ENCODE data around the gene LACC1. TPM values are rescaled to one million over a fixed set of nuclear protein-coding genes. Genes with fewer than 3 reads are reported as not detected.

LACC1 gene
- total RNA-seq, 1 experiment from 2014 or later: 3.7 TPM

DNA sequence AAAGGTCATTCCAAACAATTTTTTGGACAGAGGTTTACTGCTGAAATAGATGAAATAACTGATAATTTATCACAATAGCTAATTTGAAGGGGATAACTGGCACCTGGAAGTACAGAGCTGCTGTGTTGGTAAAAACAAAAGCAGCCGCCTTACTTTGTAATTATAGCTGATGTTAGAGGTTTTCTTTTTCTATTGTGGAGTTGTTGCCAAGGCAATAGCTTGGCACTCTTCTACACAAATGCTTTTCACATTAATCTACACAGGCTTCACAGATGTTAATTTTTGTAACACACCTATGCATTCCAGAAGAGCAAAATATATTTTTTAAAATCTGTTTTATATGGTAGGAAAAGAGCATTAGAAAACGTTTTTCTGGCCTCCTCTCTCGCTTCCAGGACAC, 56.9 kb downstream of the LACC1 start:
- Histone ChIP-seq H4K91ac (ENCODE audit: insufficient read length, low read depth, low read length) (no peak overlapping the region), H2BK5ac (ENCODE audit: insufficient read length, low read length) (no peak overlapping the region), H3K4me2 (ENCODE audit: insufficient read depth, insufficient read length, low read length) (no peak overlapping the region), H4K20me1 (ENCODE audit: control insufficient read depth, insufficient read depth, insufficient read length) (no peaks in the 10 kb centered on the region), H2AFZ (ENCODE audit: low read length) (no peak overlapping the region), H3K23ac (ENCODE audit: insufficient read length, low read depth, low read length) (no peak overlapping the region), H3K79me2 (ENCODE audit: insufficient read depth, low read length) (no peaks in the 10 kb centered on the region), H3K9me3 (ENCODE audit: control insufficient read depth, low read depth, low read length) (no peaks in the 10 kb centered on the region), H2BK120ac (ENCODE audit: low read depth, low read length, poor library complexity, severe bottlenecking) (no peak overlapping the region), H2BK20ac (ENCODE audit: low read depth, low read length, poor library complexity, severe bottlenecking) (no peak overlapping the region), H3K18ac (ENCODE audit: insufficient read length, low read depth, low read length) (no peak overlapping the region), H3K27me3 (ENCODE audit: insufficient read depth, low read length) (no peaks in the 10 kb centered on the region), H2AK5ac (ENCODE audit: insufficient read length, low read length) (no peak overlapping the region), H3T11ph (ENCODE audit: low read length) (no peak overlapping the region), H3K27ac (ENCODE audit: insufficient read length, low read depth, low read length) (no peak overlapping the region), H3K4me1 (ENCODE audit: insufficient read depth, low read length) (no peaks in the 10 kb centered on the region), H3K23me2 (ENCODE audit: insufficient read length, low read depth, low read length, poor library complexity, severe bottlenecking) (no peaks in the 10 kb centered on the region), H4K8ac (replicated peaks; ENCODE audit: insufficient read length, low read depth, low read length) (no peak overlapping the region), H2BK12ac (ENCODE audit: insufficient read length, low read depth, low read length) (no peak overlapping the region), H3K14ac (ENCODE audit: insufficient read depth, low read length) (no peak overlapping the region), H2BK15ac (ENCODE audit: low read depth, low read length) (no peak overlapping the region), H3K79me1 (ENCODE audit: insufficient read depth, low read depth, low read length, poor library complexity, severe bottlenecking) (no peaks in the 10 kb centered on the region), H4K5ac (ENCODE audit: insufficient read length, low read depth, low read length) (no peak overlapping the region), H3K56ac (ENCODE audit: insufficient read length, low read depth, low read length) (no peak overlapping the region), H3K4ac (ENCODE audit: low read depth, low read length) (no peak overlapping the region), H3K9ac (ENCODE audit: extremely low read depth, insufficient read length, low read length) (no peak overlapping the region)
- Mint-ChIP-seq H3K4me3 (no peak overlapping the region), H3K27me3 (ENCODE audit: low read depth) (no peaks in the 10 kb centered on the region), H3K36me3 (ENCODE audit: insufficient read depth in 1 of 3, low read depth in 3 of 3) (no peaks in the 10 kb centered on the region), H3K9me3 (no peaks in the 10 kb centered on the region), H3K4me1 (peaks cover 0 to 3% of the 10 kb centered on the region in 2 experiments; a peak in 1 of 4 replicates), H3K27ac (no peak overlapping the region)
- WGBS (ENCODE audit: extremely low coverage, insufficient read length, low lambda C conversion rate): no CpG with 5 or more reads among the region's 3 CpGs
- TF ChIP-seq, protein P1, sequence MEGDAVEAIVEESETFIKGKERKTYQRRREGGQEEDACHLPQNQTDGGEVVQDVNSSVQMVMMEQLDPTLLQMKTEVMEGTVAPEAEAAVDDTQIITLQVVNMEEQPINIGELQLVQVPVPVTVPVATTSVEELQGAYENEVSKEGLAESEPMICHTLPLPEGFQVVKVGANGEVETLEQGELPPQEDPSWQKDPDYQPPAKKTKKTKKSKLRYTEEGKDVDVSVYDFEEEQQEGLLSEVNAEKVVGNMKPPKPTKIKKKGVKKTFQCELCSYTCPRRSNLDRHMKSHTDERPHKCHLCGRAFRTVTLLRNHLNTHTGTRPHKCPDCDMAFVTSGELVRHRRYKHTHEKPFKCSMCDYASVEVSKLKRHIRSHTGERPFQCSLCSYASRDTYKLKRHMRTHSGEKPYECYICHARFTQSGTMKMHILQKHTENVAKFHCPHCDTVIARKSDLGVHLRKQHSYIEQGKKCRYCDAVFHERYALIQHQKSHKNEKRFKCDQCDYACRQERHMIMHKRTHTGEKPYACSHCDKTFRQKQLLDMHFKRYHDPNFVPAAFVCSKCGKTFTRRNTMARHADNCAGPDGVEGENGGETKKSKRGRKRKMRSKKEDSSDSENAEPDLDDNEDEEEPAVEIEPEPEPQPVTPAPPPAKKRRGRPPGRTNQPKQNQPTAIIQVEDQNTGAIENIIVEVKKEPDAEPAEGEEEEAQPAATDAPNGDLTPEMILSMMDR (conservative IDR thresholded peaks at IDR 0.05): no peak
- DNase-seq: no peak

Measured in H9 (cell line).